Measurements from ENCODE around the gene TCAIM. TPM values are rescaled to one million over a fixed set of nuclear protein-coding genes. Genes with fewer than 3 reads are reported as not detected.
"Not testable (repeated sequence)": the region's sequence is repeated elsewhere in the genome, so short reads cannot be mapped to it uniquely, and the experiment has no call there.

TCAIM gene
- total RNA-seq, 1 experiment from 2014 or later = 20.2 TPM

DNA sequence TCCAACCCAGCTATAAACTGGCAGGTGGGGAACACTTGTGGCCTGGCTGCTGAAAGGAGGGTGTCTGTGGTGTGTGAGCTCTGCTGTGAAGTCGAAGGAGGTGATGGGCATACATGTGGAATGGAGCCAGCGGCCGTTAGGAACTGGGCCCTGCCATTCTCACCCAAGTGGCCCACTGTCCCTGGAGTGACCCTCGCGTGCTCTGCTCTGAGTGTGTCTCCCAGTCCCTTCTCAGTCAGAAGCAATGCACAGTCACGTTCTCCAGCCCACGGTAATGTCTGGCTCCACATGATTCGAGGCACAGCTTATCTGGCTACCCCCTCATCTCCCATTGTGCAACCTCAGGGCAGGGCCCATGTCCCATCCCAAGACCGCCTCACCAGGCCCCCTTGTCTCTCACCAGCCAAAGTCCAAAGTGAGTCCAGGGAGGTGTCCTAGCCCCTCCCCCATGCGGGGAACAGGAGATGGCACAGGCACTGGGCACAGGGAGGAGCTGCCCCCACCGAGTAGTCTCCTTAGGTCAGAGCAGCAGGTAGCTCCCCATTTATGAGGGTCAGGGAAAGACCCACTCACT, 76.0 kb downstream of the TCAIM start:
- DNase-seq (no peak), ATAC-seq (no peak)
- H3K4me1 ChIP-seq (ENCODE audit: insufficient read depth, low read length) = no peaks in the 10 kb centered on the region
- H3K27ac ChIP-seq (ENCODE audit: low read length) = no peak overlapping the region
- H3K4me3 ChIP-seq (ENCODE audit: low read length) = no peak overlapping the region
- no peak overlapping the region for H3K4me2 ChIP-seq (ENCODE audit: low read length)
- ChIA-PET POLR2A (ENCODE audit: unreplicated experiment) (no interaction called here), CTCF (no interaction called here)
- no peaks in the 10 kb centered on the region for H3K27me3 ChIP-seq (ENCODE audit: low read length)
- no peaks in the 10 kb centered on the region for H3F3A ChIP-seq (ENCODE audit: low read length, unreplicated experiment)
- H2AFZ ChIP-seq (ENCODE audit: low read length) = no peak overlapping the region
- H3K9ac ChIP-seq (ENCODE audit: low read length) = no peak overlapping the region
- no peaks in the 10 kb centered on the region for H3K36me3 ChIP-seq (ENCODE audit: low read depth, low read length)
- intact Hi-C loops (cut with micrococcal nuclease) = no loop called here
- H4K20me1 ChIP-seq (ENCODE audit: low read length) = no peaks in the 10 kb centered on the region
- no peaks in the 10 kb centered on the region for H3K9me3 ChIP-seq (ENCODE audit: low read length)
- TF ChIP-seq EZH2phosphoT487 (IDR thresholded peaks at IDR 0.05; ENCODE audit: borderline replicate concordance, low read length) (no peak), EZH2 (IDR thresholded peaks at IDR 0.05; ENCODE audit: low read length, unreplicated experiment) (no peak)
- TF ChIP-seq, protein P1, sequence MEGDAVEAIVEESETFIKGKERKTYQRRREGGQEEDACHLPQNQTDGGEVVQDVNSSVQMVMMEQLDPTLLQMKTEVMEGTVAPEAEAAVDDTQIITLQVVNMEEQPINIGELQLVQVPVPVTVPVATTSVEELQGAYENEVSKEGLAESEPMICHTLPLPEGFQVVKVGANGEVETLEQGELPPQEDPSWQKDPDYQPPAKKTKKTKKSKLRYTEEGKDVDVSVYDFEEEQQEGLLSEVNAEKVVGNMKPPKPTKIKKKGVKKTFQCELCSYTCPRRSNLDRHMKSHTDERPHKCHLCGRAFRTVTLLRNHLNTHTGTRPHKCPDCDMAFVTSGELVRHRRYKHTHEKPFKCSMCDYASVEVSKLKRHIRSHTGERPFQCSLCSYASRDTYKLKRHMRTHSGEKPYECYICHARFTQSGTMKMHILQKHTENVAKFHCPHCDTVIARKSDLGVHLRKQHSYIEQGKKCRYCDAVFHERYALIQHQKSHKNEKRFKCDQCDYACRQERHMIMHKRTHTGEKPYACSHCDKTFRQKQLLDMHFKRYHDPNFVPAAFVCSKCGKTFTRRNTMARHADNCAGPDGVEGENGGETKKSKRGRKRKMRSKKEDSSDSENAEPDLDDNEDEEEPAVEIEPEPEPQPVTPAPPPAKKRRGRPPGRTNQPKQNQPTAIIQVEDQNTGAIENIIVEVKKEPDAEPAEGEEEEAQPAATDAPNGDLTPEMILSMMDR (conservative IDR thresholded peaks at IDR 0.05; ENCODE audit: low read depth, low read length) = no peak
- no peaks in the 10 kb centered on the region for H3K9me2 ChIP-seq (replicated peaks; ENCODE audit: low read length)
- H3K79me2 ChIP-seq (ENCODE audit: low read length) = no peaks in the 10 kb centered on the region
- no TSS peak for BruUV-seq (replicated peaks)

DNA sequence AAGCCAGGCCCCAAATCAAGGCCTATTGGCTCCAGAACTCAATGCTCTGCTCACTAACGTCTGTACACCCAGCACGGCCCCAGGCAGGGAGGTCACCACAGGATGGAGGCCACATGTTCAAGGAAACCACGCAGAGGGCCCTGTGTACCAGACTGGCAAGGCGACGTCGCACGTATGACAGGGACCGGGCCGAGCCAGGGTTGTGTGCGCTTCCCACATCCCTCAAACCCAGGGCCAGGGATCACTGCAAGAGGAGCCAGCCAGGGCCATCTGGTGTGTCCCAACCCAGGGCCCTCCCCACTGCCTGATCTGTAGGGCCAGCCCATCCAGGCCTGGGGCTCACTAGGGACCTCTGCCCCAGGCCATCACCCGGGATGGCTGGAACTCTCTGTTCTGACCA, 76.9 kb downstream of the TCAIM start:
- Histone ChIP-seq H2AFZ (ENCODE audit: low read length) (no peak overlapping the region), H3K79me2 (ENCODE audit: low read length) (no peaks in the 10 kb centered on the region), H3K9ac (ENCODE audit: low read length) (no peak overlapping the region), H3K4me2 (ENCODE audit: low read length) (no peak overlapping the region), H3K27ac (ENCODE audit: low read length) (no peak overlapping the region), H3K4me3 (ENCODE audit: low read length) (no peak overlapping the region), H3K9me2 (replicated peaks; ENCODE audit: low read length) (no peaks in the 10 kb centered on the region), H3K27me3 (ENCODE audit: low read length) (no peaks in the 10 kb centered on the region), H3K4me1 (ENCODE audit: insufficient read depth, low read length) (no peaks in the 10 kb centered on the region), H3K36me3 (ENCODE audit: low read depth, low read length) (no peaks in the 10 kb centered on the region), H3F3A (ENCODE audit: low read length, unreplicated experiment) (no peaks in the 10 kb centered on the region), H3K9me3 (ENCODE audit: low read length) (no peaks in the 10 kb centered on the region), H4K20me1 (ENCODE audit: low read length) (no peaks in the 10 kb centered on the region)
- ATAC-seq (no peak), DNase-seq (no peak)
- ChIA-PET CTCF (no interaction called here), POLR2A (ENCODE audit: unreplicated experiment) (no interaction called here)
- intact Hi-C loops (cut with micrococcal nuclease) = no loop called here
- no TSS peak for BruUV-seq (replicated peaks)
- TF ChIP-seq, protein P1 (conservative IDR thresholded peaks at IDR 0.05; ENCODE audit: low read depth, low read length) = no peak
- no peak for TF ChIP-seq EZH2phosphoT487 (IDR thresholded peaks at IDR 0.05; ENCODE audit: borderline replicate concordance, low read length)
- no peak for TF ChIP-seq EZH2 (IDR thresholded peaks at IDR 0.05; ENCODE audit: low read length, unreplicated experiment)

DNA sequence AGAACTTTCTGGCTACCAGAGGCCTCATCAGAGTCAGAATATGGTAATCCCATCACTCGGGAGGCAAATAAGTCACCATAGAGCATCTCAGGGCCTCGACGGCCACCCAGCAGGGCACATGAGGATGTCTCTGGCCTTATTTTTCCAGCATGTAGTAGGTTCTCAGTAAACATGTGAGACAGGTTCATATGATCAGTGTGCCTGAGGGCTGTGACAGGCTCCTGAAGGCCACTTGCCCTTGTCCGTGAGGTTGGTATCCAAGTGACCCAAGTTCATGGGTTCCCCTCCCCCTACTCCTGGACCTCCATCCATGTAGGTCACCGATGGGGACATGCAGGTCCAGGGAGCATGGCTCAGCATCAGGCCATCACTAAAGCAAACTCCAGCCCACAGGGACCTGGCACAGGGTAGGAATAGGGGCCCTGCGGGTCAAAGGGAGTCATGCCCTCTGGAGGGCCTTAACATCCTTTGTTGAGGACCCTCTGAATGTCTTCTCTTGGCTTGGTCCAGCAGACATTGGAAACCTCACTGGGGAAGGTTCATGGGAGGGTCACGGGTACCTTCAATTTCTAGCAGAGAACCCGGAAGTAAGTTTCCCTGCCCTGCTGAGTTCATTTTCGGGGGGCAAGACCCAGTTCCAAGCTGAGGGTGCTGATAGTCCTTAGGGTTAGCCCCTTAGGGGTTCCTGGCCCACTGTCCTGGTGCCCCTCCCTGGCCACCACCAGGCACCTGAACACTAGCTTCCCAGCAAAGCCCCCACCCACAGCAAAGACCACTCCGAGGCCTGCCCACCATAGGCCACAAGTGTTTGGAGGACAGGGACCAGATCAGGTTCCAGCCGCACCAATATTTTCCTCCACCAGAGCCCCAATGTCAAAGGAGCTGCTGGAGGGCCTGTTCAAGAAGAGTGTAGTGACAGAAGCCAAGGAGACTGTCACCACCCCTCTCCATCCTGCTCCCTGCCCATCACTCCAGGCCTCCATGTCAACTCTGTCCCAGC, 77.8 kb downstream of the TCAIM start:
- DNase-seq (no peak), ATAC-seq (no peak)
- no peak overlapping the region for H2AFZ ChIP-seq (ENCODE audit: low read length)
- no peak overlapping the region for H3K9ac ChIP-seq (ENCODE audit: low read length)
- H3K4me3 ChIP-seq (ENCODE audit: low read length) = no peak overlapping the region
- H3K27me3 ChIP-seq (ENCODE audit: low read length) = no peaks in the 10 kb centered on the region
- no TSS peak for BruUV-seq (replicated peaks)
- H3K4me1 ChIP-seq (ENCODE audit: insufficient read depth, low read length) = no peaks in the 10 kb centered on the region
- intact Hi-C loops (cut with micrococcal nuclease) = no loop called here
- TF ChIP-seq, protein P1 (conservative IDR thresholded peaks at IDR 0.05; ENCODE audit: low read depth, low read length) = no peak
- H3K9me2 ChIP-seq (replicated peaks; ENCODE audit: low read length) = no peaks in the 10 kb centered on the region
- ChIA-PET POLR2A (ENCODE audit: unreplicated experiment) (no interaction called here), CTCF (no interaction called here)
- no peak overlapping the region for H3K4me2 ChIP-seq (ENCODE audit: low read length)
- no peak overlapping the region for H3K27ac ChIP-seq (ENCODE audit: low read length)
- H3F3A ChIP-seq (ENCODE audit: low read length, unreplicated experiment) = no peaks in the 10 kb centered on the region
- H4K20me1 ChIP-seq (ENCODE audit: low read length) = no peaks in the 10 kb centered on the region
- no peaks in the 10 kb centered on the region for H3K9me3 ChIP-seq (ENCODE audit: low read length)
- no peaks in the 10 kb centered on the region for H3K79me2 ChIP-seq (ENCODE audit: low read length)
- no peaks in the 10 kb centered on the region for H3K36me3 ChIP-seq (ENCODE audit: low read depth, low read length)

DNA sequence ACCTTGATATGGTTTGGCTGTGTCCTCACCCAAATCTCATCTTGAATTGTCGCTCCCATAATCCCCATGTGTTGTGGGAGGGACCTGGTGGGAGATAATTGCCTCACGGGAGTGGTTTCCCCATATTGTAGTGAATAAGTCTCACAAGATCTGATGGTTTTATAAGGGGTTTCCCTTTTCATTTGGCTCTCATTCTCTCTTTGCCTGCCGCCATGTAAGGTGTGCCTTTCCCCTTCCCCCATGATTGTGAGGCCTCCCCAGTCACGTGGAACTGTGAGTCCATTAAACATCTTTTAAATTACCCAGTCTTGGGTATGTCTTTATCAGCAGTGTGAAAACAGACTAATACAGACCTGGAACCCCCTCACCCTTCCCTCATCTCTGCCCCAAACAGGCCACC, 79.6 kb downstream of the TCAIM start:
- BruUV-seq (replicated peaks); ATAC-seq; CTCF ChIA-PET: not testable (repeated sequence)

More for the DNA sequence above, 79.6 kb downstream of the TCAIM start:
- H3K27ac ChIP-seq (ENCODE audit: low read length); H3K79me2 ChIP-seq (ENCODE audit: low read length); H3K27me3 ChIP-seq (ENCODE audit: low read length); H4K20me1 ChIP-seq (ENCODE audit: low read length); H3K4me2 ChIP-seq (ENCODE audit: low read length); H2AFZ ChIP-seq (ENCODE audit: low read length); intact Hi-C loops (cut with micrococcal nuclease); H3K9me3 ChIP-seq (ENCODE audit: low read length); H3K36me3 ChIP-seq (ENCODE audit: low read depth, low read length); H3K9me2 ChIP-seq (replicated peaks; ENCODE audit: low read length); H3F3A ChIP-seq (ENCODE audit: low read length, unreplicated experiment); H3K9ac ChIP-seq (ENCODE audit: low read length); POLR2A ChIA-PET (ENCODE audit: unreplicated experiment); H3K4me1 ChIP-seq (ENCODE audit: insufficient read depth, low read length); DNase-seq; H3K4me3 ChIP-seq (ENCODE audit: low read length): not testable (repeated sequence)

Data from PC-3 (cell line).